GM19468 (cell line): ENCODE data around the gene GPBP1.

ENCODE experiments used
- ATAC-seq: cut with Tn5 transposase; IDR thresholded peaks from one replicate; pipeline ENCODE4 v1.9.1; 2021; ENCODE audit warnings: mild to moderate bottlenecking, moderate library complexity, moderate number of reproducible peaks; ENCODE audit not compliant: unreplicated experiment; ENCODE audit errors: extremely low read depth

GPBP1 gene

DNA sequence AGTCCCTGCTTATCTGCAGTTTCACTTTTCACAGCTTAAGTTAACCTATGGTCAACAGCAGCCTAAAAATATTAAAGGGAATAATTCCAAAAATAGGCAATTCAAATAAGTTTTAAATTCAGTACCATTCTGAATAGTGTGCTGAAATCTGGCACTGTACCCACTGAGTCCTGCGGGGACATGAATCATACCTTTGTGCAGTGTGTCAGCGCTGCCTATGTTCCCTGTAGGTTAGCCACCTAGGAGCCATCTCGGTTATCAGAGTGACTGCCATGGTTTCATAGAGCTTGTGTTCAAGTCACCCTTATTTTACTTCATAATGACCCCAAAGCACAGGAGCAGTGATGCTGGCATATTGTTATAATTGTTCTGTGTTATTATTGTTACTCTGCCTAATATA lies 139.9 kb downstream of the GPBP1 start:
- no peak for ATAC-seq
